ENCODE measurements around the gene EEF2. TPM values are rescaled to one million over a fixed set of nuclear protein-coding genes. Genes with fewer than 3 reads are reported as not detected.

EEF2 gene
- polyA plus RNA-seq, 3 donors, result 264 to 836 (median 323) TPM

- intact Hi-C loops (cut with micrococcal nuclease), result loop anchor here in 1 of 2 donors (5.0 kb wide), 1 partner anchor 55 kb away; no protein-coding TSS in a partner anchor
- WGBS (ENCODE audit: insufficient coverage), result 95% methylated on average over 16 of the region's 16 CpGs
- H3K36me3 ChIP-seq (replicated peaks in 1 of 2; ENCODE audit: control insufficient read depth in 1 of 2, insufficient read depth in 2 of 2, low read length in 2 of 2), result peaks cover 62 to 87% of the 10 kb centered on the region in 2 donors
- Mint-ChIP-seq H3K36me3 (peaks cover 13 to 46% of the 10 kb centered on the region in 2 donors), H3K4me3 (no peak overlapping the region), H3K27ac (peak overlapping the region in 1 of 7 donors; percentile 24), H3K27me3 (ENCODE audit: low read depth in 3 of 3) (peaks cover 0 to 2% (median 0%) of the 10 kb centered on the region in 3 donors), H3K4me1 (peaks cover 5% of the 10 kb centered on the region), H3K9me3 (no peaks in the 10 kb centered on the region)
- H3K4me2 ChIP-seq (replicated peaks; ENCODE audit: extremely low read depth, low read length, poor library complexity, severe bottlenecking), result no peak overlapping the region
- no peak overlapping the region for H3K9ac ChIP-seq (ENCODE audit: insufficient read depth, low read length, poor library complexity, severe bottlenecking)
- no peak overlapping the region for H2AFZ ChIP-seq (ENCODE audit: insufficient read depth, low read depth, low read length, poor library complexity, severe bottlenecking)
- no peaks in the 10 kb centered on the region for H3K27me3 ChIP-seq (ENCODE audit: control insufficient read depth in 2 of 2, insufficient read depth in 2 of 2, low read length in 2 of 2)
- no peak overlapping the region for H3K27ac ChIP-seq (ENCODE audit: low read depth in 1 of 2, low read length in 2 of 2)
- H3K4me1 ChIP-seq (ENCODE audit: control insufficient read depth in 1 of 2, insufficient read depth in 2 of 2, low read length in 2 of 2), result peaks cover 9 to 11% of the 10 kb centered on the region in 2 donors
- H3K9me3 ChIP-seq (replicated peaks in 1 of 2; ENCODE audit: control insufficient read depth in 1 of 2, insufficient read depth in 1 of 2, low read length in 2 of 2), result no peaks in the 10 kb centered on the region
- no peak for TF ChIP-seq CTCF (IDR thresholded peaks at IDR 0.05)
- H3K79me2 ChIP-seq (ENCODE audit: insufficient read depth, low read length), result peaks cover 2% of the 10 kb centered on the region
- DNase-seq, result no peak
- peaks cover 57% of the 10 kb centered on the region for H4K20me1 ChIP-seq (ENCODE audit: insufficient read depth, low read length)
- H3K4me3 ChIP-seq (replicated peaks in 1 of 3; ENCODE audit: low read depth in 2 of 3, low read length in 3 of 3), result no peak overlapping the region
These were observed 47.2 kb upstream of the EEF2 start for GRCh38 chr19:4032436-4032835.

DNA sequence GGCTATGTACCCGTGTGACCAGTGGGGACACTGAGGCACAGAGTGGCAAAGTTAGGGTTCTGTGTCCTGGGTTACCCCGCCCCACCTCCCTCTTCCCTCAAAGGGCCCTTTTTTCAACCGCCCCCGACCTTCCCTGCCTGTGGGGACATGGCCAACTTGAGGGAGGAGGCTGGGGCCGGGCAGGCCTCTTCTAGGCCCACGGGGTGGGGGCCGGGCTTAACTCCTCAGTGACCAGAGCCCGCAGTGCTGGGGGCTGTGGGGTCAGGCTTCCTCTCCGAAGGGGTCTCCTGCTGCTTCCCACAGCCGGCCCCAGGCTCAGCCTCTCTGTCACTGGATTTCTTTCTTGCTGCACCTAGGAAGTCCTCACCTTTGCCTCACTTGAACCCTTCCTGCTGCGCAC, 46.2 kb upstream of the EEF2 start:
- 91% methylated on average over 6 of the region's 11 CpGs for WGBS (ENCODE audit: insufficient coverage)

More for the DNA sequence above, 46.2 kb upstream of the EEF2 start:
- peaks cover 0 to 1% (median 0%) of the 10 kb centered on the region in 7 donors for H3K9me3 Mint-ChIP-seq
- peaks cover 56 to 82% of the 10 kb centered on the region in 2 donors for H3K36me3 ChIP-seq (replicated peaks in 1 of 2; ENCODE audit: control insufficient read depth in 1 of 2, insufficient read depth in 2 of 2, low read length in 2 of 2)
- H2AFZ ChIP-seq (ENCODE audit: insufficient read depth, low read depth, low read length, poor library complexity, severe bottlenecking), result no peak overlapping the region
- H3K27ac Mint-ChIP-seq, result no peak overlapping the region
- no peaks in the 10 kb centered on the region for H3K27me3 ChIP-seq (ENCODE audit: control insufficient read depth in 2 of 2, insufficient read depth in 2 of 2, low read length in 2 of 2)
- no peak overlapping the region for H3K4me3 ChIP-seq (replicated peaks in 1 of 3; ENCODE audit: low read depth in 2 of 3, low read length in 3 of 3)
- no peak overlapping the region for H3K4me3 Mint-ChIP-seq
- peaks cover 48% of the 10 kb centered on the region for H4K20me1 ChIP-seq (ENCODE audit: insufficient read depth, low read length)
- H3K4me2 ChIP-seq (replicated peaks; ENCODE audit: extremely low read depth, low read length, poor library complexity, severe bottlenecking), result no peak overlapping the region
- intact Hi-C loops (cut with micrococcal nuclease), result loop anchor here in 1 of 2 donors (5.0 kb wide), 1 partner anchor 56 kb away; no protein-coding TSS in a partner anchor
- no peaks in the 10 kb centered on the region for H3K79me2 ChIP-seq (ENCODE audit: insufficient read depth, low read length)
- no peak for TF ChIP-seq CTCF (IDR thresholded peaks at IDR 0.05)
- peaks cover 5% of the 10 kb centered on the region for H3K4me1 Mint-ChIP-seq
- peaks cover 16 to 55% of the 10 kb centered on the region in 2 donors for H3K36me3 Mint-ChIP-seq
- H3K4me1 ChIP-seq (ENCODE audit: control insufficient read depth in 1 of 2, insufficient read depth in 2 of 2, low read length in 2 of 2), result peaks cover 9 to 11% of the 10 kb centered on the region in 2 donors
- no peaks in the 10 kb centered on the region for H3K9me3 ChIP-seq (replicated peaks in 1 of 2; ENCODE audit: control insufficient read depth in 1 of 2, insufficient read depth in 1 of 2, low read length in 2 of 2)
- peaks cover 0 to 2% (median 1%) of the 10 kb centered on the region in 3 donors for H3K27me3 Mint-ChIP-seq (ENCODE audit: low read depth in 3 of 3)
- no peak for DNase-seq
- H3K27ac ChIP-seq (ENCODE audit: low read depth in 1 of 2, low read length in 2 of 2), result no peak overlapping the region
- no peak overlapping the region for H3K9ac ChIP-seq (ENCODE audit: insufficient read depth, low read length, poor library complexity, severe bottlenecking)

Data from CD14-positive monocyte (primary cell).